Endothelial cell (in vitro differentiated cells): ENCODE measurements around the gene EIF2B4. TPM values are rescaled to one million over a fixed set of nuclear protein-coding genes. Genes with fewer than 3 reads are reported as not detected.

Experiments used
- DNase-seq: peaks from one replicate; pipeline ENCODE4 v3.0.0; 2021; ENCODE audit warnings: low spot score
- H3K27ac Mint-ChIP-seq: one replicate; pipeline ENCODE4 v1.8.0; 2021; ENCODE audit warnings: mixed read lengths, inconsistent platforms; ENCODE audit not compliant: unreplicated experiment
- H3K27me3 Mint-ChIP-seq: one replicate; pipeline ENCODE4 v1.8.0; 2021; ENCODE audit warnings: mild to moderate bottlenecking, moderate library complexity, mixed read lengths, inconsistent platforms; ENCODE audit not compliant: unreplicated experiment
- H3K36me3 Mint-ChIP-seq: one replicate; pipeline ENCODE4 v1.8.0; 2021; ENCODE audit warnings: mild to moderate bottlenecking, low read depth, mixed read lengths, inconsistent platforms; ENCODE audit not compliant: unreplicated experiment
- H3K4me1 Mint-ChIP-seq: one replicate; pipeline ENCODE4 v1.8.0; 2021; ENCODE audit warnings: mild to moderate bottlenecking, mixed read lengths, inconsistent platforms; ENCODE audit not compliant: unreplicated experiment
- H3K4me3 Mint-ChIP-seq: one replicate; pipeline ENCODE4 v1.8.0; 2021; ENCODE audit warnings: mild to moderate bottlenecking, mixed read lengths, inconsistent platforms; ENCODE audit not compliant: unreplicated experiment
- H3K9me3 Mint-ChIP-seq: one replicate; pipeline ENCODE4 v1.8.0; 2021; ENCODE audit warnings: mixed read lengths, inconsistent platforms; ENCODE audit not compliant: unreplicated experiment
- total RNA-seq: library from RNA; stranded (reverse); fragmentation: NEBNext Ultra II Directional; extraction: Animal tissue kit (Norgen Biotek cat#: 25700); gene quantifications from one replicate; pipeline ENCODE4 v1.2.1, GENCODE V29; 2021; ENCODE audit not compliant: unreplicated experiment
- TF ChIP-seq, protein P1 (sequence below): fragments of 200-600 bp; sonication (generic); IDR thresholded peaks from one replicate; pipeline ENCODE4 v1.5.0; 2021; ENCODE audit warnings: antibody characterized with exemption; ENCODE audit not compliant: unreplicated experiment

Gene EIF2B4
- total RNA-seq, 1 donor from 2014 or later = 48.6 TPM

- TF ChIP-seq, protein P1, sequence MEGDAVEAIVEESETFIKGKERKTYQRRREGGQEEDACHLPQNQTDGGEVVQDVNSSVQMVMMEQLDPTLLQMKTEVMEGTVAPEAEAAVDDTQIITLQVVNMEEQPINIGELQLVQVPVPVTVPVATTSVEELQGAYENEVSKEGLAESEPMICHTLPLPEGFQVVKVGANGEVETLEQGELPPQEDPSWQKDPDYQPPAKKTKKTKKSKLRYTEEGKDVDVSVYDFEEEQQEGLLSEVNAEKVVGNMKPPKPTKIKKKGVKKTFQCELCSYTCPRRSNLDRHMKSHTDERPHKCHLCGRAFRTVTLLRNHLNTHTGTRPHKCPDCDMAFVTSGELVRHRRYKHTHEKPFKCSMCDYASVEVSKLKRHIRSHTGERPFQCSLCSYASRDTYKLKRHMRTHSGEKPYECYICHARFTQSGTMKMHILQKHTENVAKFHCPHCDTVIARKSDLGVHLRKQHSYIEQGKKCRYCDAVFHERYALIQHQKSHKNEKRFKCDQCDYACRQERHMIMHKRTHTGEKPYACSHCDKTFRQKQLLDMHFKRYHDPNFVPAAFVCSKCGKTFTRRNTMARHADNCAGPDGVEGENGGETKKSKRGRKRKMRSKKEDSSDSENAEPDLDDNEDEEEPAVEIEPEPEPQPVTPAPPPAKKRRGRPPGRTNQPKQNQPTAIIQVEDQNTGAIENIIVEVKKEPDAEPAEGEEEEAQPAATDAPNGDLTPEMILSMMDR = no peak
- peaks cover 6% of the 10 kb centered on the region for H3K4me1 Mint-ChIP-seq
- no peak overlapping the region for H3K27ac Mint-ChIP-seq
- H3K36me3 Mint-ChIP-seq = peaks cover 10% of the 10 kb centered on the region
- DNase-seq = no peak
- H3K27me3 Mint-ChIP-seq = peaks cover 7% of the 10 kb centered on the region
- no peaks in the 10 kb centered on the region for H3K9me3 Mint-ChIP-seq
- no peak overlapping the region for H3K4me3 Mint-ChIP-seq
Observed at GRCh38 chr2:27315122-27315521, 55.0 kb downstream of the EIF2B4 start.

DNA sequence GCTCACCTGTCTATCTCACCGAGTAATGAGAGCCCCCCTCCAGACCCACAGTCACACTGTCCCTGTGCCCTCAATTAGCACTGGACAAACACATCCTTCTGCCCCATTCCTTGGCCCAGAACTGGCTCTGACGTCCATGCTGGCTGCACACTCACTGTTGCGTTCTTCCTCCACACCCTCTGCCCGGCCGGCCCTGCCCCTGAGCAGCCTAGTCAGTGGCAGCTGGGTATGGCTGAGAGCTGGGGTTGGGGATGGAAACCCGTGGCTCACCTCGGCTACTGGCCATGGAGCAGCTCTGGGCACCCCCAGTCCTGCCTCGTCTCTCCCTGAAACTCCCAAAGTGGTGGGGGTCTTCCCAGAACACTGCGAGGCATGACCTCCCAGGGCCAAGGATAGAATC is 55.4 kb downstream of the EIF2B4 start:
- Mint-ChIP-seq H3K4me1 (peaks cover 6% of the 10 kb centered on the region), H3K27me3 (peaks cover 7% of the 10 kb centered on the region), H3K36me3 (peaks cover 13% of the 10 kb centered on the region), H3K4me3 (no peak overlapping the region), H3K9me3 (no peaks in the 10 kb centered on the region), H3K27ac (no peak overlapping the region)
- TF ChIP-seq, protein P1 = no peak
- DNase-seq = no peak

Other genes starting within 250 kb of the EIF2B4 start
- 0.31 TPM for gene ABHD1, start 246.5 kb downstream of the EIF2B4 start, total RNA-seq
- gene PREB, start 235.7 kb downstream of the EIF2B4 start, total RNA-seq = 42.9 TPM
- not detected for gene PRR30, start 230.9 kb downstream of the EIF2B4 start, total RNA-seq
- gene TCF23, start 221.3 kb downstream of the EIF2B4 start, total RNA-seq = not detected
- 89.9 TPM for gene ATRAID, start 158.3 kb downstream of the EIF2B4 start, total RNA-seq
- 63.0 TPM for gene SLC5A6, start 158.1 kb downstream of the EIF2B4 start, total RNA-seq
- 49.4 TPM for gene CAD, start 153.0 kb downstream of the EIF2B4 start, total RNA-seq
- not detected for gene SLC30A3, start 107.3 kb downstream of the EIF2B4 start, total RNA-seq
- gene DNAJC5G, start 94.9 kb downstream of the EIF2B4 start, total RNA-seq = not detected
- gene TRIM54, start 87.9 kb downstream of the EIF2B4 start, total RNA-seq = not detected
- gene UCN, start 61.9 kb downstream of the EIF2B4 start, total RNA-seq = 1.5 TPM
- gene MPV17, start 47.2 kb downstream of the EIF2B4 start, total RNA-seq = 55.0 TPM
- gene GTF3C2, start 13.6 kb downstream of the EIF2B4 start, total RNA-seq = 61.4 TPM
- gene SNX17, start 278 bp upstream of the EIF2B4 start, total RNA-seq = 90.5 TPM
- 20.8 TPM for gene ZNF513, start 10.4 kb upstream of the EIF2B4 start, total RNA-seq
- gene PPM1G, start 39.3 kb upstream of the EIF2B4 start, total RNA-seq = 127 TPM
- gene NRBP1, start 58.3 kb upstream of the EIF2B4 start, total RNA-seq = 117 TPM
- 4.6 TPM for gene KRTCAP3, start 72.0 kb upstream of the EIF2B4 start, total RNA-seq
- gene IFT172, start 119.4 kb upstream of the EIF2B4 start, total RNA-seq = 32.2 TPM
- 26.4 TPM for gene FNDC4, start 124.9 kb upstream of the EIF2B4 start, total RNA-seq
- gene GCKR, start 126.5 kb upstream of the EIF2B4 start, total RNA-seq = 0.59 TPM
- 30.1 TPM for gene ZNF512, start 212.7 kb upstream of the EIF2B4 start, total RNA-seq